Glutamatergic neuron (in vitro differentiated cells): Measurements from ENCODE around the gene OSBPL8. TPM values are rescaled to one million over a fixed set of nuclear protein-coding genes. Genes with fewer than 3 reads are reported as not detected.
A peak's percentile ranks its signal among the peaks of the same experiment; 100 is the strongest.

Experiments
- DNase-seq: peaks from one replicate; pipeline ENCODE4 v3.0.0; 2022
- H3K27ac Mint-ChIP-seq: one replicate; pipeline ENCODE4 v1.8.0; 2020; ENCODE audit warnings: mild to moderate bottlenecking, mixed read lengths, inconsistent platforms; ENCODE audit not compliant: unreplicated experiment
- H3K27me3 Mint-ChIP-seq: one replicate; pipeline ENCODE4 v1.8.0; 2020; ENCODE audit warnings: mild to moderate bottlenecking, moderate library complexity, mixed read lengths, inconsistent platforms; ENCODE audit not compliant: unreplicated experiment
- H3K36me3 Mint-ChIP-seq: one replicate; pipeline ENCODE4 v1.8.0; 2020; ENCODE audit warnings: mild to moderate bottlenecking, mixed read lengths, inconsistent platforms; ENCODE audit not compliant: unreplicated experiment
- H3K4me1 Mint-ChIP-seq: one replicate; pipeline ENCODE4 v1.8.0; 2020; ENCODE audit warnings: mild to moderate bottlenecking, low read depth, mixed read lengths, inconsistent platforms; ENCODE audit not compliant: unreplicated experiment
- H3K4me3 Mint-ChIP-seq: one replicate; pipeline ENCODE4 v1.8.0; 2020; ENCODE audit warnings: mild to moderate bottlenecking, mixed read lengths, inconsistent platforms; ENCODE audit not compliant: unreplicated experiment
- H3K9me3 Mint-ChIP-seq: one replicate; pipeline ENCODE4 v1.8.0; 2020; ENCODE audit warnings: mild to moderate bottlenecking, moderate library complexity, mixed read lengths, inconsistent platforms; ENCODE audit not compliant: unreplicated experiment
- total RNA-seq: library from RNA; stranded (reverse); fragmentation: NEBNext Ultra II Directional; extraction: Animal tissue kit (Norgen Biotek cat#: 25700); gene quantifications from one replicate; pipeline ENCODE4 v1.2.1, GENCODE V29; 2021; ENCODE audit not compliant: unreplicated experiment
- TF ChIP-seq, protein P1 (sequence below): fragments of 200-600 bp; sonication (generic); IDR thresholded peaks from one replicate; pipeline ENCODE4 v1.5.0; 2021; ENCODE audit not compliant: partially characterized antibody, unreplicated experiment

The OSBPL8 gene
- total RNA-seq, 1 donor from 2014 or later, result 162 TPM

DNA sequence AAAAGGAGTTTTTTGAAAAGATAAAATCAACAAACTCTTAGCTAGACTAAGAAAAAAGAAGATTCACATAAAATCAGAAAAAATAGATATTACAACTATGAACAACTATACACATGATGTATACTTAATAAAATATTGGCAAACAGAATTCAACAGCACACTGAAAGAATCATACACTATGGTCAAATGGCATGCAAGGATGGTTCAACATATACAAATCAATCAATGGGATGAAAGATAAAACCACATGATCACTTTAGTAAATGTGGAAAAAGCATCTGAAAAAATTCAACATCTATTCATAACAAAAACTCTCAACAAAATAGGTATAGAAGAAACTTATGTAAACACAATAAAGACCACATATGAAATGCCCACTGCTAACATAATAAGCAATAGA is 126.8 kb downstream of the OSBPL8 start:
- Mint-ChIP-seq H3K27me3 (no peaks in the 10 kb centered on the region), H3K27ac (no peak overlapping the region), H3K36me3 (peaks cover 8% of the 10 kb centered on the region), H3K4me1 (no peaks in the 10 kb centered on the region), H3K4me3 (no peak overlapping the region), H3K9me3 (peaks cover 6% of the 10 kb centered on the region)
- no peak for DNase-seq
- TF ChIP-seq, protein P1, sequence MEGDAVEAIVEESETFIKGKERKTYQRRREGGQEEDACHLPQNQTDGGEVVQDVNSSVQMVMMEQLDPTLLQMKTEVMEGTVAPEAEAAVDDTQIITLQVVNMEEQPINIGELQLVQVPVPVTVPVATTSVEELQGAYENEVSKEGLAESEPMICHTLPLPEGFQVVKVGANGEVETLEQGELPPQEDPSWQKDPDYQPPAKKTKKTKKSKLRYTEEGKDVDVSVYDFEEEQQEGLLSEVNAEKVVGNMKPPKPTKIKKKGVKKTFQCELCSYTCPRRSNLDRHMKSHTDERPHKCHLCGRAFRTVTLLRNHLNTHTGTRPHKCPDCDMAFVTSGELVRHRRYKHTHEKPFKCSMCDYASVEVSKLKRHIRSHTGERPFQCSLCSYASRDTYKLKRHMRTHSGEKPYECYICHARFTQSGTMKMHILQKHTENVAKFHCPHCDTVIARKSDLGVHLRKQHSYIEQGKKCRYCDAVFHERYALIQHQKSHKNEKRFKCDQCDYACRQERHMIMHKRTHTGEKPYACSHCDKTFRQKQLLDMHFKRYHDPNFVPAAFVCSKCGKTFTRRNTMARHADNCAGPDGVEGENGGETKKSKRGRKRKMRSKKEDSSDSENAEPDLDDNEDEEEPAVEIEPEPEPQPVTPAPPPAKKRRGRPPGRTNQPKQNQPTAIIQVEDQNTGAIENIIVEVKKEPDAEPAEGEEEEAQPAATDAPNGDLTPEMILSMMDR, result no peak

DNA sequence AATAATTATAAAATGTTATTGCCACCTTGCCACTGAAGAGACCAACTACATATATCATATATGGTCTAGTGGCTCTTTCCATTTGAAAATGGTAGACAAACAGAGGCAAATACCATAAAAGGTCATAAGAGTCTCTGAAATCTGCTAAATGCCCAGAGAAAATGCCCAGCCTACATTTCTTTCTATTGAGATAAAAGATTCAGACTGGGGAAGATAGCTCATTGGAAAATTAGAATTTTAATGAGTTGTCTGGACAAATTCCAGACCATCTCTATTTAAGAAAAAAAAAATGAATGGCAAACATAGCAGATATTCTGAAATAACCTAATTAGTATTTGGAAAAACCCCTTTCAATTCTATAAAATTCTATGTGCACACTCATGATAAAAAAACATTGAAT is 131.5 kb downstream of the OSBPL8 start:
- TF ChIP-seq, protein P1, result no peak
- H3K9me3 Mint-ChIP-seq, result peaks cover 9% of the 10 kb centered on the region

DNA sequence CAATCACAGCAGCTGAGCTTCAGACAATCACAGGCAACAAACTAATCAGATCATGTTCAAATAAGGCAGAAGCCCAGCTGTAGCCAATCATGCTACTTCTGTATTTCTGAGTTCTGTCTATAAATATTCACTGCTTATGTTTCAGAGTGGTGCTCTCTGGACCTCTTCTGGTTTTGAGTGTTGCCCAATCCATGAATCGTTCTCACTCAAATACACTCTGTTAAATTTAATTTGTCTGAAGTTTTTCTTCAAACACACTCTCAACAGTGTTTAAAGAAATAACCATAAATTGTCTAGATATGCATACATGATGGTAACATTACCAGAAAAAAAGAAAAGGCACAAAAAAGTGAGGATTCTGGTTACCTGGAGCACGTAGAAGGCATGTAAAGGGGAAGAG is 133.4 kb downstream of the OSBPL8 start:
- Mint-ChIP-seq H3K27ac (no peak overlapping the region), H3K27me3 (peaks cover 5% of the 10 kb centered on the region), H3K4me1 (peaks cover 12% of the 10 kb centered on the region), H3K4me3 (no peak overlapping the region), H3K9me3 (peaks cover 5% of the 10 kb centered on the region), H3K36me3 (peaks cover 5% of the 10 kb centered on the region)
- TF ChIP-seq, protein P1, result no peak
- no peak for DNase-seq

More for the DNA sequence above, 131.5 kb downstream of the OSBPL8 start:
- Mint-ChIP-seq H3K4me1 (peaks cover 4% of the 10 kb centered on the region), H3K27me3 (peaks cover 3% of the 10 kb centered on the region), H3K4me3 (no peak overlapping the region), H3K36me3 (peaks cover 13% of the 10 kb centered on the region), H3K27ac (no peak overlapping the region)
- DNase-seq, result no peak

DNA sequence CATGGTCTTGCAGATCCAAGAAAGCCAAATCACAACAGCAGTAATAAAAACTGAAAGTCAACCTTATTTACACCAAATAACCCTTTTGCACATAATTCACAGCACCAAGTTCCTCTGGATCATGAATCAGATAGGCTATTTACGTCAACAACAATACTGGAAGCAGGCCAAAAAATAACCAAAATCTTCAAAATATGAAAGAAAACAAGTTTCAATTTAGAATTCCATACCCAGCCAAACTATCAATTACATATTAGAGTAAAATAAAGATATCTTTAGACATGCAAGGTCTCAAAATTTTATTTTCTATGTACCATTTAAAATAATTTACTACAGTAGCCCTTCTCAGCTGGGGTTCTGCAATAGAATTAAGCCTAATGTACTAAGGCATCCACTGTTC is 134.6 kb downstream of the OSBPL8 start:
- H3K4me1 Mint-ChIP-seq, result peaks cover 15% of the 10 kb centered on the region
- TF ChIP-seq, protein P1, result no peak
- H3K27me3 Mint-ChIP-seq, result peaks cover 5% of the 10 kb centered on the region
- peaks cover 5% of the 10 kb centered on the region for H3K9me3 Mint-ChIP-seq
- H3K36me3 Mint-ChIP-seq, result peaks cover 5% of the 10 kb centered on the region
- no peak overlapping the region for H3K27ac Mint-ChIP-seq
- H3K4me3 Mint-ChIP-seq, result no peak overlapping the region
- DNase-seq, result no peak

DNA sequence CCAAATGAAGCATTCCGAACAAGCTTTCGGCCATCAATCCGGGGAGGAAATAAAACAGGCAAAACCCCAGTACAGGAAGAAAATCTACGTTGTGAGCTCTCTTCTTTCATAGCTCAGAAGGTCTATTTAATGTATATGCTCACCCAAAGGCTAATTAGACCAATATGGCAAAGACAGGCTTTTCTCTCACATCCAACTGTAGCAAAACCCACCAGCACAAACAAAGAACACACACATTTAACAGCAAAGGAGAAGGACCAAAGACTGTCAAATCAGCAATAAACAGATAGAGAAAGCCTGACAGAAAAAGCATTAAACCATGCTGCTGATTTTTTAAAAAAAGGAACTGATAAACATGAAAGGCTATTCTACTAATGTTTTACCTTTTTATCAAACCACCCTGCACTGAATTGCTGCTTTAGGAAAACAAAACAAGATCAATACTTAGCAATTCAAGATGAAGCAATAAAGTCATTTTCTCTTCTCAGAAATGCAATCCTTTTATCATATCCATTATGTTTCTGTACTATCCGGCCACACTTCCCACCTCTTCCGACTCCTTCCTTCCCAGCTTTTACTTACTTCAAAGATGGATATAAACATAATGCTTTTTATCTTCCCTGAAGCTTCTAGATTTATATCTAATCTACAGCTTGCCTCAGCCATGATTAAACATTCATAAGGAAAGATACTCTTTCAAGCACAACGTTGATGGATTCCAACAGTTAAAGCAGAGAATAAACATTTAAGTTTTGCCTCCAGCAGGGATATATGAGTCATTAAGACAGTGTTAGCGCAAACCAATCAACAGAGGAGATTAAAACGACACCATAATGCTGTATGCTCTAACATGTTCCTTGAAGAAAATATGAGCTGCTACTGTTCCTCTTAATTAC is 136.8 kb downstream of the OSBPL8 start:
- H3K27ac Mint-ChIP-seq, result peak overlapping the region; percentile 95
- peaks cover 5% of the 10 kb centered on the region for H3K36me3 Mint-ChIP-seq
- H3K4me1 Mint-ChIP-seq, result peaks cover 15% of the 10 kb centered on the region
- peaks cover 5% of the 10 kb centered on the region for H3K27me3 Mint-ChIP-seq
- TF ChIP-seq, protein P1, result no peak
- H3K4me3 Mint-ChIP-seq, result peak overlapping the region; percentile 74
- peaks cover 5% of the 10 kb centered on the region for H3K9me3 Mint-ChIP-seq
- DNase-seq, result no peak
